Keratinocyte (primary cell): ENCODE results near the gene BAG3.

ENCODE experiments used
- CTCF ChIP-seq, 3 experiments: IDR thresholded peaks in 1 of 3; conservative IDR thresholded peaks in 1 of 3; optimal IDR thresholded peaks in 1 of 3; 2 replicates in 2 of 3; 3 replicates in 1 of 3; pipeline versions ENCODE3 to v1.5.1; 2011; ENCODE audit warnings: low read length in 3 of 3, mild to moderate bottlenecking in 3 of 3, moderate library complexity in 2 of 3, control low read depth in 1 of 3, inconsistent platforms in 1 of 3; ENCODE audit not compliant: insufficient read depth in 2 of 3; ENCODE audit errors: extremely low read depth in 1 of 3
- EZH2 ChIP-seq: IDR thresholded peaks from one replicate; pipeline ENCODE4 v1.6.1; 2012; ENCODE audit warnings: inconsistent platforms, mild to moderate bottlenecking, low read length, moderate library complexity

- TF ChIP-seq CTCF (optimal IDR thresholded peaks at IDR 0.05 in 1 of 3, IDR thresholded peaks at IDR 0.05 in 1 of 3, conservative IDR thresholded peaks at IDR 0.05 in 1 of 3; ENCODE audit: extremely low read depth in 1 of 3, insufficient read depth in 2 of 3, low read length in 3 of 3) (no peak), EZH2 (no peak)
Observed at GRCh38 chr10:119657725-119658124, 6.5 kb downstream of the BAG3 start.
